HG03354 (cell line): ENCODE results near the gene HSD17B7.
A peak's percentile ranks its signal among the peaks of the same experiment; 100 is the strongest.
"Not testable (repeated sequence)": the region's sequence is repeated elsewhere in the genome, so short reads cannot be mapped to it uniquely, and the experiment has no call there.

Experiments
- ATAC-seq: cut with Tn5 transposase; IDR thresholded peaks from one replicate; pipeline ENCODE4 v1.9.1; 2021; ENCODE audit warnings: mild to moderate bottlenecking; ENCODE audit not compliant: unreplicated experiment, poor library complexity, severe bottlenecking

Gene HSD17B7

GRCh38 chr1:162790303-162790984, at the start of gene HSD17B7:
HSD17B7 (plus strand) TSS chr1:162790702; CDS start chr1:162790801, 99 bp downstream.
- ATAC-seq: peak; percentile 100

GRCh38 chr1:162740755-162741154, 49.7 kb upstream of the HSD17B7 start:
- no peak for ATAC-seq

GRCh38 chr1:162741574-162741973, 48.9 kb upstream of the HSD17B7 start:
- ATAC-seq: no peak

- ATAC-seq: not testable (repeated sequence)
Observed at GRCh38 chr1:162746264-162746942, 44.1 kb upstream of the HSD17B7 start.

GRCh38 chr1:162753001-162753658, 37.4 kb upstream of the HSD17B7 start:
- no peak for ATAC-seq

- no peak for ATAC-seq
Observed at GRCh38 chr1:162753998-162754585, 36.4 kb upstream of the HSD17B7 start.

GRCh38 chr1:162755306-162755705, 35.2 kb upstream of the HSD17B7 start:
- no peak for ATAC-seq

GRCh38 chr1:162756523-162756922, 34.0 kb upstream of the HSD17B7 start:
- no peak for ATAC-seq

- no peak for ATAC-seq
Observed at GRCh38 chr1:162757476-162757875, 33.0 kb upstream of the HSD17B7 start.

- ATAC-seq: no peak
Observed at GRCh38 chr1:162765788-162766187, 24.7 kb upstream of the HSD17B7 start.

- ATAC-seq: no peak
Observed at GRCh38 chr1:162772571-162773154, 17.8 kb upstream of the HSD17B7 start.

- no peak for ATAC-seq
Observed at GRCh38 chr1:162774007-162774406, 16.5 kb upstream of the HSD17B7 start.

- ATAC-seq: no peak
Observed at GRCh38 chr1:162779043-162779442, 11.5 kb upstream of the HSD17B7 start.

- ATAC-seq: no peak
Observed at GRCh38 chr1:162782671-162783070, 7.8 kb upstream of the HSD17B7 start.

- not testable (repeated sequence) for ATAC-seq
Observed at GRCh38 chr1:162784926-162785325, 5.6 kb upstream of the HSD17B7 start.

GRCh38 chr1:162788783-162789182, 1.7 kb upstream of the HSD17B7 start:
- not testable (repeated sequence) for ATAC-seq

GRCh38 chr1:162790985-162791357, 469 bp downstream of the HSD17B7 start:
- not testable (repeated sequence) for ATAC-seq

- not testable (repeated sequence) for ATAC-seq
Observed at GRCh38 chr1:162794284-162794683, 3.8 kb downstream of the HSD17B7 start.

GRCh38 chr1:162796617-162797279, 6.2 kb downstream of the HSD17B7 start:
- not testable (repeated sequence) for ATAC-seq
